HG03520 (cell line): ENCODE measurements around the gene KREMEN2.

Source experiments
- ATAC-seq: cut with Tn5 transposase; IDR thresholded peaks from one replicate; pipeline ENCODE4 v1.9.1; 2021; ENCODE audit warnings: mild to moderate bottlenecking, moderate library complexity; ENCODE audit not compliant: unreplicated experiment

The KREMEN2 gene

GRCh38 chr16:3000540-3000939 is 36.5 kb downstream of the KREMEN2 start:
- ATAC-seq: no peak

- no peak for ATAC-seq
These were observed 37.2 kb downstream of the KREMEN2 start for GRCh38 chr16:3001316-3001715.

GRCh38 chr16:3003582-3004270 is 39.7 kb downstream of the KREMEN2 start:
- peak; percentile 95 for ATAC-seq

- peak; percentile 13 for ATAC-seq
These were observed 40.2 kb downstream of the KREMEN2 start for GRCh38 chr16:3004319-3004718.

- no peak for ATAC-seq
These were observed 40.8 kb downstream of the KREMEN2 start for GRCh38 chr16:3004781-3005284.

GRCh38 chr16:3007059-3007956 is 43.2 kb downstream of the KREMEN2 start:
- ATAC-seq: no peak

GRCh38 chr16:3007957-3008689 is 44.0 kb downstream of the KREMEN2 start:
- ATAC-seq: no peak

GRCh38 chr16:3008690-3009037 is 44.6 kb downstream of the KREMEN2 start:
- no peak for ATAC-seq

- ATAC-seq: no peak
These were observed 45.7 kb downstream of the KREMEN2 start for GRCh38 chr16:3009568-3010390.

GRCh38 chr16:3010510-3010909 is 46.4 kb downstream of the KREMEN2 start:
- no peak for ATAC-seq

GRCh38 chr16:3012246-3012645 is 48.2 kb downstream of the KREMEN2 start:
- ATAC-seq: no peak

GRCh38 chr16:3012828-3013420 is 48.8 kb downstream of the KREMEN2 start, which contains the start of gene CLDN9:
CLDN9 (plus strand) TSS chr16:3012923; CDS start chr16:3013363, 440 bp downstream.
- no peak for ATAC-seq

- no peak for ATAC-seq
These were observed 49.4 kb downstream of the KREMEN2 start for GRCh38 chr16:3013491-3013951.

- no peak for ATAC-seq
These were observed 50.1 kb downstream of the KREMEN2 start for GRCh38 chr16:3013998-3014690.

- ATAC-seq: no peak
These were observed 50.9 kb downstream of the KREMEN2 start for GRCh38 chr16:3014971-3015370.

GRCh38 chr16:3015865-3016521 is 51.9 kb downstream of the KREMEN2 start:
- ATAC-seq: no peak

GRCh38 chr16:3017344-3017743 is 53.3 kb downstream of the KREMEN2 start:
- ATAC-seq: no peak
